NCI-H128 (cell line): ENCODE data around the gene CCDC73.
"Not testable (repeated sequence)": the region's sequence is repeated elsewhere in the genome, so short reads cannot be mapped to it uniquely, and the experiment has no call there.

Experiments used
- DNase-seq: peaks from one replicate; lab custom pipeline; 2025; ENCODE audit not compliant: unreplicated experiment; lab: John Stamatoyannopoulos, UW

Gene CCDC73

GRCh38 chr11:32597921-32598320 lies 196.5 kb downstream of the CCDC73 start:
- no peak for DNase-seq

DNA sequence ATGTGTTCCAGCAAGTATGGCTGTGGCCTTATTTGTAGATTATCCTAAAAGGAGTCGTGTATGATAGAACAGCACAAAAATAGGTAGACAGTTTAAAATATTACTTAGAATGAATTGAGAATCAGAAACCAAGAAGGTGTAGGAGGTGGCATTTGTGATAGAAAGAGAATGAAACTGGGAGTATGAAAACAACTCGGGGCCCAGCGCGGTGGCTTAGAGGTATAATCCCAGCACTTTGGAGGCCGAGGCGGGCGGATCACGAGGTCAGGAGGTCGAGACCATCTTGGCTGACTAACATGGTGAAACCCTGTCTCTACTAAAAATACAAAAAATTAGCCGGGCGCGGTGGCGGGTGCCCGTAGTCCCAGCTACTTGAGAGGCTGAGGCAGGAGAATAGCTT lies 198.3 kb downstream of the CCDC73 start:
- DNase-seq = not testable (repeated sequence)

DNA sequence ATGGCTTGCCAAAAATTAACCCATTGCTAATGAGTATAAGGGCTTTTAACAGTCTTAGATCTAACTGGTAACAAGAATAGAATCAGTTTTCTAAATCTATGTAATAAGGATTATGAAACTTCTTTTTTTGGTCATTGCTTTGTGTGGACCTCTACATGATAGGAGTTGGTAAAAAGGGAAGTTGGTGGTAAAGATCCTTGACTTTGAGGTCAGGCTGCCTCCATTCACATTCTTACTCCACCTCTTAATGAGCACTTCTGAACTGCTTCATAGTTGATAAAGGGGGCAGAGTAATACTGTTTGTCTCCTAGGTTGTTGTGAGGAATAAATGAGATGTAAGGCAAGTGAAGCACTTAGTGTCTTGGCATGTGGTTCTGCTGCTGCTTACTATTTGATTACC lies 200.2 kb downstream of the CCDC73 start:
- no peak for DNase-seq

GRCh38 chr11:32586576-32587190 lies 207.8 kb downstream of the CCDC73 start:
- no peak for DNase-seq

GRCh38 chr11:32584921-32585320 lies 209.5 kb downstream of the CCDC73 start:
- DNase-seq = no peak

DNA sequence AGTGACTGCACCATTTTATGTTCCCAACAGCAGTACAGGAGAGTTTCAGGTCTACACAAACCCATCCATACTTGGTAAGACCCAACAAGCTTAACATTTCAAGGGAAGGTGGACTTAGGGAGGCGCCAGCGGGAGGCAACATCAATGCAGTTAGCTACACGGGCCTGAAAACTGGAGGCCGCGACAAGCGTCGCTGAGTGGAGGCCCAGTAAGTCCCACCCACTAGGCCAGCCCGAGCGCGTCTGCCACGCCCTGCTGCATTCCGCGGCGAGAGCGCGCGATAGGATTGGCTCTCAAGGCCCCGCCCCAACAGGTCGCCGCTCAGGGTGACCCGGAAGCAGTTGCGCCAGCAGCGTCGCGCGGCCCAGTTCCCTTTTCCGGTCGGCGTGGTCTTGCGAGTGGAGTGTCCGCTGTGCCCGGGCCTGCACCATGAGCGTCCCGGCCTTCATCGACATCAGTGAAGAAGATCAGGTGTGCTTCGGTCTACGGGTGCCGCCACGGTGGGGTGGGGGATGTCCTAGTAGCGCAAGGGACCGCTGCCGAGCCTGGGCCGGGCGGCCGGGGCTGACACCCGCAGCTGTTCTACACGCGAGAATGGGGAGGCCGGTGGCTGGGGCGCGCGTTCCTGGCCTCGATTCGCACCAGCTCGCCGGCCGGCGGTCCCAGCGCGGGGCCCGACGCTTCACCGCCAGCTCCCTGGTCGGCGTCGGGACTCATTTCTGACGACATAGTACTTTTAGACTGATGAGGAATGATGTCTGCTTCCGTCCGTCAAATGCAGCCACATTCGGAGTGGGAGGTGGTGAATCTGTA lies 210.8 kb downstream of the CCDC73 start, which contains the start of gene EIF3M:
Gene EIF3M (plus strand): TSS at position 373 of the 813 bp plus-strand sequence. CDS start 57 bp downstream, at position 430.
- DNase-seq = peak; percentile 79

GRCh38 chr11:32581556-32581955 lies 212.9 kb downstream of the CCDC73 start:
- no peak for DNase-seq

GRCh38 chr11:32580967-32581366 lies 213.5 kb downstream of the CCDC73 start:
- DNase-seq = no peak

DNA sequence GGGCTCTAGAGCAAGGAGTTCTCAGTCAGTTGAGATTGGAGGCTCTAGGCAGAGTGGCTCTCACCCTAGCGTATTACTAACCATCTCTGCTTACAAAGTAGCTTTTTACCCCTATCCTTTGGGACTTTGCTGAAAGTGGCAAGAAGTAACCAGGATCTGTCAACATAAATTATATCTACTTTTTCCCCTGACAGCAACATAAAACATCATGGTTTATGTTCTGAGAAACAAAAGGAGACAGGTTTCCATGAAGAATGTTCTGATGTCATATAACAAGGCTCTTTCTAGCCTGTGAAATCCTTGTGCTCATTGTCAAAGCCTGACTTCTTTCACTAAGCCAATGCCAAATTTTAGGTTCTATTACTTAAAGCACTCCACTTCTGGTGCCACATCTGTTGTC lies 218.0 kb downstream of the CCDC73 start:
- no peak for DNase-seq

DNA sequence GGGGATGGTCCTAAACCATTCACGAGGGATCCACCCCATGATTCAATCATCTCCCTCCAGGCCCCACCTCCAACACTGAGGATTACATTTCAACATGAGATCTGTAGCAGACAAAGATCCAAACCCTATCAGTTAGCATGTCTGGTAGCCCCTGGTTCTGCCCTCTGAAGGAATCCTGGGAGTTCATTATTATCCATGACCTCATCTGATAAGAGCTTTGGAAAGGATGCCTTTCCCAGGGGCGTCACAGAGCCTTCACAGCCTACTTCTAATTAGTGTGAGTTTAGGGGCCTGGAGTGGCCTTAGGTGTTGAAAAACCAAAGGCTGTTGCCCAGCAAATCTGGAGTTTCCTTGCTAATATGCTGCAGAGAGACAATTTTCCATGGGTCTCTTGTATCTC lies 219.4 kb downstream of the CCDC73 start:
- no peak for DNase-seq

- no peak for DNase-seq
Observed at GRCh38 chr11:32574421-32574820, 220.0 kb downstream of the CCDC73 start.

- DNase-seq = no peak
Observed at GRCh38 chr11:32573228-32573627, 221.2 kb downstream of the CCDC73 start.

DNA sequence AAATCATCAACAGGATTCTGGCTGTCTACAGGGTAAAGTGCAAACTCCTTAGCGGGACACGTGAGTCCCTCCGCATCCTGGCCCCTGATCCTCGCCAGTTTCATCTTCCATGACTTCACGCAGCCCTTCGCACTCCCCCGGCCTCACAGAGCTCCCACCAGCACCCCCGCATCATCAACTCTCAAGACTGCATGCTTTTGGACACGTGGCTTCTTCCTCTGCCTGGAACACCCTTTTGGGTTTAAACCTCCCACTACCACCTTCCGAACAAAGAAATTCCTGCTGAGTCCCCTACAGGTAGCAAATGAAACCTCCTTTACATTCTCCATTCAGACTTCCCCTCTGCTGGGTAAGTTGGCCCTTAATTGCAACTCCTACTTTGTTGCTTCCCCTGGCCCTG lies 223.4 kb downstream of the CCDC73 start:
- DNase-seq = no peak

GRCh38 chr11:32569313-32569881 lies 225.1 kb downstream of the CCDC73 start:
- DNase-seq = no peak

GRCh38 chr11:32567154-32567553 lies 227.3 kb downstream of the CCDC73 start:
- no peak for DNase-seq

DNA sequence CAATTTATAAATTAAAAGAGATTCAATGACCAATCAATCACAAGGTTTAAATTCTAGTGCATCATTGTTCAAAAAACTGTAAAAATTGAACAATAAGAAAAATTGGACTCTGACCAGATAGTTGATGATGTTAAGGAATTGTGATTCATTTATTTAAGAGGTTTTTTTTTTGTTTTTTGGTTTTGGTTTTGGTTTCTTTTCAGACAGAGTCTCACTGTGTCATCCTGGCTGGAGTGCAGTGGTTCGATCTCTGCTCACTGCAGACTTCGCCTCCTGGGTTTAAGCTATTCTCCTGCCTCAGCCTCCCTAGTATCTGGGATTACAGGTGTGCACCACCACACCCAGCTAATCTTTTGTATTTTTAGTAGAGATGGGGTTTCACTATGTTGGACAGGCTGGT lies 227.9 kb downstream of the CCDC73 start:
- DNase-seq = no peak

DNA sequence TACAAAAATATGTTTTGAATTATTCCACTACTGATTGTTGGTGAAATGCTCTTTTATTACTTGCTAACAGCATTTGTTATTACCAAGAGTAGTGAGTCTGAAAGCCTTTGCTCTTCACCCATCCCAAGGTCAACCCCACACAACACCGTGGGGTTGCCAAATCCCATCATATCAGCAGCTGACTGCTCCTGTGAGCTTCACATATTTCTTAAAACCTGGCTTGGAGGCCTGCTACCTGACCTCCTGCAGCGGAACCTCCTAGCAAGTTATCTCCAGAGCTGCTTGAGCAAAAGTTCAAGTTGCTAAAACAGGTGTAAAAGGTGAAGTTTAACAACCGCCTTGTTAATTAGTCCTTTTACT lies 230.9 kb downstream of the CCDC73 start:
- DNase-seq = no peak

DNA sequence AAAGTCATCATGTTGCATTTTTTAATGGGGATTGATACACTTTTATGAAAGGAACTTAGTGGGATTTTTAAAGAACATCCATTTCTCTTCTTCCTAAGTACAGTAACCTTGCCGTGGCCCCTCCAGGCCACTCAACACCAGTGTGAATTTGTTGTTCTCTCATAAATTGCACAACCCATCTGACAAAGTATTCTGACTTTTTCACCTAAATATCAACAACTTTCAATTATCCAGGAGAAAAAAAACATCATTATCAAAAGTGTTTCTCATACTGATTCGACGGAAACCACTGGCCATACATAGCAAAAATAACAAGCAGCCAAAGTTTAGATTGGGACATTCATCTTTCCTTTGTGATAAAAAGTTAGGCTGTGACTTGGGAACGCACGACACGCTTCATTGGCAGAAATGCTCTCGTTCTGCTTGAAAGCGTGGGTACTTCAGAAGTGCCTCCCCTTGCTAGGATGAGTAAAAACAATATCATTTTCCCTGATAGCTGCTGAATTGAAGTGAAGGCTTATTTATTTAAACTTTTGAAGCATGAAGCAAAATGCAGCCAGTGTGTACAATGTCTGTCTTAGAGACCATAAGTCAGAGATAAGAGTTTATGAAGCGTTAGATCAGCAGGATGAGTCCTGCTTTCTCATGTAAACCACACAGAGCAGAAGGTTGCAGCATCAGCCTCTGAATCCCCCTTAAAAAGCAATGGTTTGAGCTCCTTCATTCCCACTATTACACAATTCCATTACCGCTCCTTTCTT lies 231.4 kb downstream of the CCDC73 start:
- no peak for DNase-seq

DNA sequence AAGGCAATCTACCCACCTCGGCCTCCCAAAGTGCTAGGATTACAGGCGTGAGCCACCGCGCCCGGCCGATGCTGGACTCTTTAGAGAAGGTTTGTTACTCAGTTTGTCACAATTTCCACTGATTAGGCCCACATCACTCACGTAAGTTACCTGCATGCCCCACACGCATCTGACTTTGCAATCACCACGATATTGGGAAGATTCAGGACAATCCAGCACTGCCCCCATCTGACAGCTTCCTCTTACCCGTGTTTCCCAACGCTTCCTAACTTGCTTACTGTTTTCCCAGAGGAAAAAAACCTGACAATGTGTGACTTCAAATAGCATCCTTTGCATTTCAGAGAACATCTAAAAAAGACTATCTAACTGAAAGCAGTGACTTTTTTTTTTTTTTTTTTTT lies 232.6 kb downstream of the CCDC73 start:
- DNase-seq = no peak

DNA sequence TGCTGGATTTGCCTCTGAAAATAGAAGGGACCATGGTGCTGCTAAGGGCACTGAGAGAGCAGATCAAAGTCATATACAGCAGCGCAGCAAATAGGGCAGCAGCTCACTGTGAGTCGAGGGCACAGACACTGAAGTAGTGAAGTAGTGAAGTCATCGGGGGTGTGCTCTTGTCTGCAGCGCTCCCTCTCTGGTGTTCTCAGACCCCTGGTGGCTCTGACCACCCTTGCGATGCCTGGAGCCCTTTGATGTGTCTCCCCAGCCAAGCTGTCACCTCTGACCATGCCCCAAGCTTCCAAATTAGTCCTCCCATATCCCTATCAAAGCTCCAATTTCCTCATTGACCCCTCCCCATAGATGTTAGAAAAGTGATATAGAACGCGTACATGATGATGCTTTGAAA lies 238.6 kb downstream of the CCDC73 start:
- no peak for DNase-seq

DNA sequence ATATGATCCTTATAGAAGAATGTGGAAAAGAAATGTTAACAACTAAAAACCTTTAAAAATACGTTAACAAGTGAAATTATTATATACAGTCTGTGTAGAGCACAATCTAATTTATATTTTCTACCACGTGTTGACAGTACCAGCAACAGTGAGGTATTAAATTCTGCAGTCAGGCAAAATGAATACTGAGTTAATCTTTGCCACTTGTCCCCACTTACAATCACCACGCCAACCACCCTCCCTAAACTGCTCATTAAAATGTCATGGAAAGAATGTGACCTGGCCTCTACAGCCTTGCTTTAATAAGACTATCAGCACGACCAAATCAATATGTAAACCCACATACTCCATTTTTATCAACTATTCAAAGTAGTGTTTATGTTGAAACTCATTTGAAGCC lies 239.4 kb downstream of the CCDC73 start:
- no peak for DNase-seq
